T-helper 2 cell treated with Interferon-gamma antibody and Interleukin-4, amounts not matched to agents 100 ng/mL and 5 ng/mL, for 36 hours (primary cell): Measurements from ENCODE around the gene MYLK. TPM values are rescaled to one million over a fixed set of nuclear protein-coding genes. Genes with fewer than 3 reads are reported as not detected.

Source experiments
- intact Hi-C: fragments of 100-400 bp; cut with micrococcal nuclease; formaldehyde crosslinking; loops from one replicate; pipeline ENCODE4 v1.15.1; 2023
- total RNA-seq: library from RNA; stranded (reverse); gene quantifications from 2 replicates; pipeline ENCODE4 v1.2.3, GENCODE V29; 2022

Gene MYLK
- total RNA-seq, 1 donor from 2014 or later: 0.30 TPM

GRCh38 chr3:123878807-123879206 lies 5.3 kb downstream of the MYLK start:
- intact Hi-C loops: no loop called here

- intact Hi-C loops: no loop called here
Measured at GRCh38 chr3:123877965-123878364, 6.2 kb downstream of the MYLK start.

GRCh38 chr3:123877466-123877865 lies 6.7 kb downstream of the MYLK start:
- intact Hi-C loops: no loop called here

GRCh38 chr3:123876858-123877257 lies 7.3 kb downstream of the MYLK start:
- intact Hi-C loops: no loop called here

- intact Hi-C loops: no loop called here
Measured at GRCh38 chr3:123872621-123873020, 11.5 kb downstream of the MYLK start.

GRCh38 chr3:123871946-123872345 lies 12.2 kb downstream of the MYLK start:
- intact Hi-C loops: no loop called here

GRCh38 chr3:123870033-123870432 lies 14.1 kb downstream of the MYLK start:
- intact Hi-C loops: no loop called here

GRCh38 chr3:123869165-123869564 lies 15.0 kb downstream of the MYLK start:
- intact Hi-C loops: no loop called here

- intact Hi-C loops: no loop called here
Measured at GRCh38 chr3:123864706-123865105, 19.4 kb downstream of the MYLK start.

GRCh38 chr3:123862152-123862551 lies 22.0 kb downstream of the MYLK start:
- intact Hi-C loops: no loop called here

- intact Hi-C loops: no loop called here
Measured at GRCh38 chr3:123861081-123861836, 22.9 kb downstream of the MYLK start.

- intact Hi-C loops: no loop called here
Measured at GRCh38 chr3:123859177-123859576, 25.0 kb downstream of the MYLK start.

- intact Hi-C loops: no loop called here
Measured at GRCh38 chr3:123854905-123855304, 29.2 kb downstream of the MYLK start.

GRCh38 chr3:123853686-123854372 lies 30.3 kb downstream of the MYLK start:
- intact Hi-C loops: no loop called here

GRCh38 chr3:123847209-123847608 lies 36.9 kb downstream of the MYLK start:
- intact Hi-C loops: no loop called here

GRCh38 chr3:123843668-123844067 lies 40.5 kb downstream of the MYLK start:
- intact Hi-C loops: no loop called here

- intact Hi-C loops: no loop called here
Measured at GRCh38 chr3:123842711-123843110, 41.4 kb downstream of the MYLK start.

- intact Hi-C loops: no loop called here
Measured at GRCh38 chr3:123841476-123842238, 42.5 kb downstream of the MYLK start.

GRCh38 chr3:123840961-123841360 lies 43.2 kb downstream of the MYLK start:
- intact Hi-C loops: no loop called here

GRCh38 chr3:123837858-123838257 lies 46.3 kb downstream of the MYLK start:
- intact Hi-C loops: no loop called here

GRCh38 chr3:123834631-123835030 lies 49.5 kb downstream of the MYLK start:
- intact Hi-C loops: no loop called here

- intact Hi-C loops: no loop called here
Measured at GRCh38 chr3:123833398-123833785, 50.7 kb downstream of the MYLK start.
